NCI-H187 (cell line): ENCODE measurements around the gene SLC16A9.

Experiments
- DNase-seq, 2 experiments: peaks; one replicate each; lab custom pipeline; 2025; lab: John Stamatoyannopoulos, UW

The SLC16A9 gene

DNA sequence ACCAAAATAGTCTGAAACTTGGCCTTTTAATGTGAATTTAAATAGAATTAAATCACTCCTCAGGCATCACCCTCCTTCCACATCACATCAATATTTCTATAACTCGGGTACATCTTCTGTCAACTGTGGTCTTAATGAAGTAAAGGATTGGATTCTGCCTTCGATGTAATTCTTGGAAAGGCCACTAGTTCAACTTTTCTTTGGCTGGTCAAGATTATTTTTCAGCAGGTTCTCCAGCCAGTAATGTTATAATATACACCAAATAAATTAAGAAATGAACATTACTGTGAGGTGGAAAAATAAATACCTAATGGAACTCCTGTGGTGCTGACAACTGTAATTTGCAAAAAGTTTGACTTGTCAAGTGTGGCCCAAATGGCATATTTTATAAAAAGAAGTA is 9.7 kb upstream of the SLC16A9 start:
- DNase-seq: no peak

DNA sequence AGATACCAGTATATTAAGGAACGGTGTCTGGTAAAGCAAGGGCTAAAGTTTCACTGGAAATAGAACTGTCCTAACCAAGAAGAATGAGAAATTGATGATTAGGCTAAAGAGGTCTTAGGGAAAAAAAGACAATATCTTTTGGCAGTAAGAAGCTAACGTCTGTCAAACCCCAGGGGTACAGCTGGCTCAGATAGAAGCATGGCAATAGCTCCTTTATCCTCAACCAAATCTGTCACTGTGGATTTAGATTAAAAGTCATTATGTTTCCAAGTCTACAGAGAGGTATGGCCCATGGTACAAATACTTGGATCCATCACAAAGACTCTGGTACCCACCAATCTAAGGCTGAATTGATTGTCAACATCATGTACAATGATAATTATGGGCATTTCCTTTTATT is 8.6 kb upstream of the SLC16A9 start:
- DNase-seq: no peak

DNA sequence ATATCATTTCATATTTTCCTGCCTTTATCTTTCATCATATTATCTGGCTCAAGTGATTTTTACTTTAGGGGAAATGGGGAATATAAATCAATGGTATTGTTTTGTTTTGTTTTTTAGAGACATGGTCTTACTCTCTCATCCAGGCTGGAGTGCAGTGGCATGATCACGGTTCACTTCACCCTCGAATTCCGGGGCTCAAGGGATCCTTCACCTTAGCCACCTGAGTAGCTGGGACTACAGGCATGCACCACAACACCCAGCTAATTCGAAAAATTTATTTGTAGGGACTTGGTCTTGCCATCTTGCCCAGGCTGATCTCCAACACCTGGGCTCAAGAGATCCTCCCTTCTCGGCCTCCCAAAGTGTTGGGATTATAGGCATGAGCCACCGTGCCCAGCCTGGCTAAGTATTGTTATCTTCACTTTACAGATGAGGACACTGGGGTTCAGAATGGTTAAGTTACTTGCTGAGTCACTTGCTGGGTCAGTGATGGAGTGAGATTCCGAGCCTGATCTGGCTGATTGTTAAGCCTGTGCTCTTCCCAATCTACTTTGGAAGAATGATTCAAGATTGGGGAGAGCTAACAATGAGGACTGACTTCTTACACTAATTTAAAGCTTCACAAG is 3.7 kb upstream of the SLC16A9 start:
- no peak for DNase-seq

DNA sequence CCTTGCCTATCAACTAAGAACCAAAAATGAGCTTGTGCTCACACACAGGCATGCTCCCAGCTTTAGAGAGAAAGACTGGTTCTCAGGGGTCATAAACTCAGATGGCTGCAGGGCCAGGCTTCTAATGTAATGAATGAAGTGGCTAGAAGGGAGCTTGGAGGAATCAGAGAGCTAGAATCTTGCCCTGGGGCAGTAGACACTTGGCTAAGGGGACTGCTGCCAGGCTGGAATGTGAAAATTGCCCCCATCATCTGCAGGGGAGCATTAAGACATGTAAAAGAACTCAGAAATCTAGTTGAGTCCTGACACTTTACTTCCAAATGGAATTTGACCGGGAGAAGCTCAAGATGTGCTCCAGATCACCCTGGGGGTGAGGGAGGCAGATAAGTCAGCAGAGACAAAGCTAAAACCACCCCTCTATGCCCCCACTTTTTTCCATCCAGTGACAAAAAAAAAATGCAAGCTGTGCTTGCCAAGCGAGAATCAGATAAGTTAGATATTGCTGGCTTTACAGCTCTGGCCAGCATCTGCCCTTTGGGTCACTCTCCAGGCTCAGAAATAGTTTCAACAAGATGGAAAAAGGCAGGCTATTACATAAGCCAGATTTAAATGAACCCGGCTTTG is 2.3 kb upstream of the SLC16A9 start:
- DNase-seq: no peak

DNA sequence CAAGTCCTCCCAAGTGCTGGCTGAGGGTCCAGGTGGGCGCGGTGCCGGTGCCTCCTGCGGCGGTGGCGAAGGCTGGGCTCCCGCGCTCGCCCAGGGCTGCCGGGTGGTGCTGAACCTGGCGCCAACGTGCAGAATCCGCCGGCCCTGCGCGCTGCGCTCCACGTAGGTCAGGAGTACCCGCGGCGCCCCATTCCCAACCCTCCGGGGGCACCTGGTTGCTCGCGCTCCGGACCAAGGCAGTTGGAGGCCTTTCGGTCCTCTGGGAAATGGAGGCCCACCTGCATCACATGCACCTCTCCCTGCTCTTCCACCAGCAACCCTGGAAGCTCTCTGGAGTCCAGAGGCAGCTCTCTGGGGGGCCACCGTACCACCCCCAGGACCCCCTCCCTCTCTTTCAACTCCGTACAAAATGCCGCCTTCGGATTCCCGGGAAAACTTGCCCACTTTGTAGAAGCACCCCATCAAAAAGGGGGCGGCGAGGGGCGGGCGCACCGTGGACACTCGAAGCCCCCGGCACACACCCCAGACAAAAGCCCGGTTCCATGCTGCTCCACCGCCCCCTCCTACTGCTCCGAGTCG is 745 bp downstream of the SLC16A9 start:
- DNase-seq: peak in 1 of 2 experiments; percentile 1

DNA sequence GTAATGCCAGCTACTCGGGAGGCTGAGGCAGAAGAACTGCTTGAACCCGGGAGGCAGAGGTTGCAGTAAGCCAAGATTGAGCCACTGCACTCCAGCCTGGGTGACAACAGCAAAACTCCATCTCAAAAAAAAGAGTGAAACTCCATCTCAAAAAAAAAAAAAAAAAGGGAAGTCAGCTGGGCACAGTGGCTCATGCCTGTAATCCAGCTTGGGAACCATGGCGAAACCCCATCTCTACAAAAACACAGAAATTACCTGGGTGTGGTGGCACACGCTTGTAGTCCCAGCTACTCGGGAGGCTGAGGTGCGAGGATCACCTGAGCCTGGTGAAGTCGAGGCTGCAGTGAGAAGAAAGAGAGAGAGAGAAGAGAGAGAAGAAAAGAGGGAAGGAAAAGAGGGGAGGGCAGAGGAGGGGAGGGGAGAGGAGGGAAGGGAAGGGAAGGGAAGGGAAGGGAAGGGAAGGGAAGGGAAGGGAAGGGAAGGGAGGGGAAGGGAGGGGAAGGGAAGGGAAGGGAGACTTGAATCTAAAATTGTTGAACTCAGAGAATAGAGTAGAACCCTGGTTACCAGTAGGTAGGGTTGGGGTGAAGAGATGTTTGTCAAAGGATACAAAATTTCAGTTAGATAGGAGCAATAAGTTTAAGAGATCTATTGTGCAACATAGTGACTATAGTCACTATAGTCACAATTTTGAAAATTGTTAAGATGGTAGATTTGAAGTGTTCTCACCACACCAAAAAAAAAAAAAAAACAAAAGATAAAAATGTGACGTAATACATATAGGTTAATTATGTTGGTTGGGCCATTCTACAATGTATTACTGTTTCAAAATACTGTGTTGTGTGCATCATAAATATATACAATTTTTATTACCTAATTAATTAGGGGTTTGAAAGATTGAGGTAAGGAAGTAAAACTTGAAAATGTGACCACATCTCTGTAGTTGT is 2.5 kb downstream of the SLC16A9 start:
- no peak for DNase-seq

DNA sequence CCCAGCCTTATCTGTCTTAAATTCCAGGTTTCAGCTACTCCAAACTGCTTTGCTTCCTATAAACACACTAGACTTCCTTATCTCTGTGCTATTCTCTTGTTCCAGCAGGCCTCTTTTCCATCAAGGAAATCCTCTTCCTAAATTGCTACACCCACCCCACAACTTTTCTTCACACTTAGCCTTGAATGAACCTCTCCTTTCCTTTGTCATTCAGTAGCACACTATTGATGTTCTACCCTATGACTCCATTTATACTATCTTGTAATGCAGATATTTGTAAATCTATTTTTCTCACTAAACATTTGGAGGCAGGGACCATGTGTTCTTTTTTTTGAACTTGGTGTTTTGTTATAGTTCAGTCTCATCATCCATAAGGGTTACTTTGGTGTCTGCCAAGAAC is 3.7 kb downstream of the SLC16A9 start:
- DNase-seq: no peak

DNA sequence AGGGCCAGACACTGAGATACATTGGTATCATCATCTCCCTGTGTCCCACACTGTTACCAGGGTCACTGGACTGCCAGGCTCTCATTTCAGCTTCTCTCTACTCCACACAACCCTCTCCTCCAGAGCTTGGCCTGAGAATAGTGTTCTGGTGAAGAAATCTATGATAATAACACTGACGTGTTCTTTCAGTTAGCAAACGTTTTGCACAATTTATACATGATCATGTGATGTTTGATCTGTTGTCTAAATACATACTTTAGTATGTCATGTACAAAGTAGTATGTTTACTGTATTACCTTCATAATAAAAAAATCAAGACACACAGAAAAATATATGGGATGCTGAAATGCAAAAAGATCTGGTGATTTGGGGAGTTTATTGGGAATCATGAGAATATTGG is 5.0 kb downstream of the SLC16A9 start:
- no peak for DNase-seq

DNA sequence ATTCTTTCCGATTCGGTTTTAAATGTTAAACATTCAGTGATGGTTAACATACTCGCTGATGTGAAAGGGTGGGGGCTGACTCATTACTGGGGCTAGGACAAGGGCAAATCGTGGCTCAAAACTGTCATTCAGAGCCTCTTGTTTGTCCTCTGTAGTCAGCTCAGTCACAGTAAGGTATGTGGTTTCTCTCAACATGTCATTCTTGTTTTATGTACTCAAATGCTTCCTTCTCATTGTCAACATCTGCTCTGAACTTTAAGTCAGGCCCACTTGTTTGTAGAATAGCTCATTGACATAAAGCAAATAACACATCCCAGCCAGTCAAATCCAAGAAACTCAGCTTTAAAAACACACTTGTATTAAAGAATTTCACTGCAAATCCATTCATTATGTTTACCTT is 7.3 kb downstream of the SLC16A9 start:
- DNase-seq: no peak

DNA sequence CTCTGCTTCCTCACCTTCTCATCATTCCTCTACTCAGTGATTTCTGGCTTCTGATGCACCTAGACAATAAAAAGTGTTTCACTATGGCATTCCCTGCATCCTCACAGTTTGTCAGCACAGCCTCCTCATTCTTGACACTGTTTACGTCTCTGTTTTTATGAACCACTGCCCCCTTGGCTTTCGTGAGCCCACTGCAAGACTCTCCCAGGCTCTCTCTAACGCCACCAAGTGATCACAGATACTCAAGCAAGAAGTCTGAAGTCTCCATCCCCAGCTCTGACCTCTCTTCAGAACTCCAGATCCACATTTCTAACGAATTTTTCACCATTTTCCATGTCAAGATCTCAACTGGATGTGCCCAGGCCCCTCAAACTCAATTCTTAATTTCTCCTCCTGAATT is 8.9 kb downstream of the SLC16A9 start:
- DNase-seq: no peak

DNA sequence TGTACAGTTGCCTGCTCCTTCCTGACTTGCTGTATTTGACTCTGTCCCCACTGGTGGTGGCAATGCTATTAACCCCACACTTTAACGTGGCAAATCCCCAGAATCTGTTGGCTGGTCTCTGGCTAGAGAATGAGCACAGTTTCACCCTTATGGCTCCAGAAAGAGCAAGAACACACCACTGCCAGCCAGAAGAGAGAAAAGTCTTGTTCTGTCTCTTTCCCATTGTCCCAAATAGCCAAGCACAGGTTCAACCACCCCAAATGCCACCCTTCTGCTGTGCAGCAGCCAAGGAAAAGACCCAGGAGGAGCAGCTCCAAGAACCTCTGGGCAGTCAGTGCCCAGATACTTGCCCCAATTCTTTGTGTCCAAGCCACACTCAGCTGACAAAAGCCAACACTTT is 11.3 kb downstream of the SLC16A9 start:
- DNase-seq: no peak

DNA sequence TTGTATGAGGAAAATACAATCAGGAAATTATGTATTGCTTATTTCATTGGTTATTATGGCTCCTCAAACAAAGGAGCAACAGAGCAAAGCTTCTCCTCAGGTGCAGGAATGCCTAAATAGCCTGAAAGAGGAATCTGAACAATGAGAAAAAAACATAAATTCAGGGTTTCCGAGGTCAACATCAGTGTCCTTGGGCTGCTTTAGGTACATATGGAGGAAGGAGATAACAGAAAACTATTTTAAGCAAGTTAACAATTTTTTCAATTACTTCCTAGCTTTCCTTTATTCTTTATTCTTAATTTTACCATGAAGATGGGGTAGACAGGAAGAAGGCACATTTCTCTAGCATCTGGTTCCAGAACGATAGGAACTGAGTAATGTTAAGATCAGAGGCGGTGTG is 14.0 kb downstream of the SLC16A9 start:
- no peak for DNase-seq

DNA sequence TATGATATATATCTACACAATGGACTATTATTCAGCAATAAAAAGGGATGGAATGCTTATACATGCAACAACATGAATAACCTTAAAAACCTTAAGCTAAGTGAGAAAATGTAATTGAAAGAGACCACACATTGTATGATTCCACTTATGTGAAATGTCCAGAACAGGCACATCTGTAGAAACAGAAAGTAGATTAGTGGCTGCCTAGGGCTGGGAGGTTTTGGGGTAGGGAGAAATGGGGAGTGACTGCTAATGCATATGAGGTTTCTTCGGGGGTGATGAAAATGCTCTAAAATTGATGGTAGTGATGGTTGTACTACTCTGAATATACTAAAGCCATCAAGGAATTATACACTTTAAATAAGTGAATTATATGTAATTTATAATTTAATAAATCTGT is 14.7 kb downstream of the SLC16A9 start:
- no peak for DNase-seq

DNA sequence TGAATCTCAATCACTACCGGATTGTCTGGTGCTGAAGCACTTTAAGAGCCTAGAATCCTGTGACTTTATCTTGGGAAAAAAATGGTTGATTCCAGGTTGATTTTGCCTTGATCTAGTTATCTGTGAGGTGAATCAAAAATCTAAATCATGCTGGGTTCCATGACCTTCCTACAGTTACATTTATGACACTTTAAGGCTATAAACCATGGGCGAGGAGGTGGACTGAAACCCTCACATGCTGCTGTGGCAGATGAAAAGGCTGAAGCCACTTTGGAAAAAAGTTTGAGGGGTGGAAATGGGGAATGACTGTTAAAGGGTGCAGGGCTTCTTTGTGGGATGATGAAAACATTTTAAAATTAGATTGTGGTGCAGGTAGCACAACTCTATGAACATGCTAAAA is 17.5 kb downstream of the SLC16A9 start:
- no peak for DNase-seq

DNA sequence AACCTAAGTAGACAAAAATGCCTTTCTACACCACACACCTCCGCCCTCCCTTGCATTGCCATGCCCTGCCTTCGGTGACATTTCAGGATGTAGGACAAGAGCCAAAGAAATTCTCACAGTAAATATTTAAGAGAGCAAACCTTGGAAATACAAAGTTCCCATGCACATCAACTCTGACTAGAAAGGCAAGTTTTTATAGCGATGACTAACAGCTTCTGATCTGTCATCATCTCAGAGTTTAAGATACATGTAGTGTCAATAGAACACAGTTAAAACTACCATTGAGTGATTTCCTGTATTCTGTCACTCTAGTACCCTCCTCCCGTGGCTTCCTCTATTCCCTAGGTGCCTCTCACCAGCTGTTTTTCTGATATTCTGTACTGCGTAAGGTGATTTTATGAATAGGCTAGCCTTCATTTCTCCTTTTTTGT is 20.7 kb downstream of the SLC16A9 start:
- DNase-seq: no peak

DNA sequence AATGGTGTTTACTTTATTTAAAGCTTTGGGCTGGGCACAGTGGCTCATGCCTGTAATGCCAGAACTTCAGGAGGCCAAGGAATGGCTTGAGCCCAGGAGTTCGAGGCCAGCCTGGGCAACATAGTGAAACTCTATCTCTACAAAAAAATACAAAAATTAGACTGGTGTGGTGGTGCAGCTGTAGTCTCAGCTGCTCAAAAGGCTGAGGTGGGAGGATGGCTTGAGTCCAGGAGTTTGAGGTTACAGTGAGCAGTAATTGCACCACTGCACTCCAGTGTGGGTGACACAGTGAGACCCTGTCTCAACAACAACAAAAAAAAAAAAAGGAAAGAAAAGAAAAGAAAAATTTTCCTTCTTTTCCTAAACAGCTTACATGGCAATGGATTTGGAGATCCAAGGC is 22.0 kb downstream of the SLC16A9 start:
- no peak for DNase-seq

DNA sequence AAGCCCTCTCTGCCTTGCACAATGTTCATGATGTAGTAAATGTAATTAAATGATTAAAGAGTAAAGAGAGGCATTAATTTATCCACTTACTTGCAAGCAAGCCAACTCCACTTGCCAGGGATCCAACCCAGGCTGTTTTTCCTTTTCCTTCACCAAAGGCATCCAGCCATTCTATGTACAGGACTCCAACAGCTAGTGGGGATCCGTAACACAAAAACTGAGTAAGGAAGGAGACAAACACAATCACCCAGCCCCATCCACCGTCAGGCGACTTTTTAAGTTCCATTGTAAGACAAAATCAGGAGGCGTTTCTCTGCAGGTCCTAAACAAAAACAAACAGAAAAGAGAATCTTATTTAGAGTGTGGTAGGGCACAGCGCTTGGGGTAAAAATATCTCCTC is 25.6 kb downstream of the SLC16A9 start:
- no peak for DNase-seq

DNA sequence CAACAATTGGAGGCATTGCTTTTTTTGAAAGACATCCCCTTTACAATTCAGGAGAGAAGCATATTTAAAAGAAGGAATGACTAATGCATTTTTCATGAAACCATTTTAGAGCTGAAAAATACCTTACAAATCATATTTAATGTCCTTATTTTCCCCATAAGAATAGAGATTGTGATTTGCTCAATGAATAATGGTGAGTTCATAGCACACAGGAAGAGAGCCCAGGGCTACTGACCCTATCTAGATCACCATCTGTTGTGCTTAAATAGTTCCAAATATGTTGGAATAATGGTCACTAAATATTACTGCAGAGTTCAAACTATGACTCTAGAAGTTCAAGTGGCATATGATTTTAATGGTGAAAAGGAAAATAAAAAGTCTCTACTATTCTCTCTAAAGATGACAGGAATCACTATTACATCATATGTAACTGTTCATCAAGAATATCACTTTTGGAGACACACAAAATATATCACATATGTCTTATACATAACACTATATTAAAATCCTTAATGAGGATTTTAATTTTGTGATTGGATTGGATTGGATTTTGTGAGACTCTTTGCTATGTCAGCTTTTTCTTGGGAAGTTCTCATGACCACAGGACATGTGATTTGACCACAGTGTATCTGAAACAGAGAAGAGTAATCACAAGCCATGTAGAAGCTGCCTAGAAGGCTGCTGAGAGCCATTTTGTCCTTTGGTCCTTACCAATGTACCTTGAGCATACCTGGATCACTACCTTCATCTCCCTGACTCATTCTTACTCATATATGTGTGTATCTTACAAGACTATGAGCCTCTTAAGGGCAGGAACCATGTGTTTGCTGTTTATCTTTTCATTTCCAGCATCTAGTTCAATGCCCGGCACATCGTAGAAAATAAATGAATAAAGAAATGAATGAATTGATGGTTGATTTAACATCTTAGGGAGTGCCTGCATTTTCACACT is 26.4 kb downstream of the SLC16A9 start:
- no peak for DNase-seq

DNA sequence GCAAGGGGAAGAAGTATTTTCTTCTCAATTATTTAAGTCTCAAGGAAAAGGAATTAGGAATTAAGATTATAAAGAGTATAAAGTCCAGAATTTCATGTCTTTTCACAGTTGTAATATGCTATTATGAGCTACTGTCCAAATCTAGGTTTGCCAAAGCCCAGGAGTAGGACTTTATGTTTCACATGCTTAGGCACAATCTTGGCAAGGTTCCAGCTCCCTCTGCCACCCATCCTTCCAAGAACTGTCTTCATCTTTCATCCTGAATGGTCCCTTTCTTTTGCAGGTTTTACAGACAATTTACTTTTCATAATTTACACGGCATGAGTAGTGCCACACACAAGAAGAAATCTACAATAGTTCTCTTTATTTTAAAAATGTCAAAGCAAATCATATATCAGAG is 29.5 kb downstream of the SLC16A9 start:
- no peak for DNase-seq

DNA sequence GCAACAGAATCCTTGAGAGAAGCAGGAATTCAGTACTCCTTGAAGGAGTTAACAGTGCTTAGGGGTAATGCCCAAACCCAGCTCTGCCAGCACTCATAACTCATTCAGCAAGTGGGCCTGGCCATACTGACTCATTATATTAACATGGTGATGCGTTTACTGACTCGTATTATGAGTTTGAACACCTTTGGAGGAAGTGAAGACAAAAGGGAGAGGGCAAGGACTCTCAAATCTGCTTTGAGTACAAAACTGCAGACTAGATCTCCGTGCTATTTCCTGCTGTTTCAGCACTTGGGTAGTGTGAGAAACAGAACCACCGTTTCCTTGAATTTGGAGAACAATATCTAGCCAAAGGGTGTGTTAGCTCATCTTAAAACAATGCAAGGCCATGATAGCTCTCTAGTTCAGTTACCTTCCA is 30.8 kb downstream of the SLC16A9 start:
- DNase-seq: no peak

DNA sequence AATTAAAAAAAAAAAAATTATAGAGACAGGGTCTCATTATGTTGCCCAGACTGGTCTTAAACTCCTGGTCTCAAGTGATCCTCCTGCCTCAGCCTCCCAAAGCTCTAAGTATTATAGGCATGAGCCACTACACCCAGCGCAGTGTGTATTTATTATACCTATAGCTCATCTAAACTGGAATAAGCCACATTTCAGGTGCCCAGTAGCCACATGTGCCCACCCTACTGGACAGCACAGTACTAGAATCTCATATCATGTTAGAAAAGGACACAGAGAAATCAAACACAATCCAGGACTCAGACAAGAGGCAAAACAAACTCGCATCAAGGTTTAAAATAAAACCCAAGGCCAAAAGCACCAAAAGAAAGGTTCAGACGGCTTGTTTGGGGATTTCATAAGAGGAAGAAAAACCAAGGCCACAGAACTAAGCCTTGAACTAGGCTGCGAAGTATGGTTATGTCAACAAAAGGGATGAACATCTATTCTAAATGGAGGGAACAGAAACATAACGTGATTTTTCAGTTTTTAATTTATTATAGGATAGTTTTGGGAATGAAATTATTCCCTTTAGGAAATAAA is 32.3 kb downstream of the SLC16A9 start:
- no peak for DNase-seq
